ENCODE data around the gene PRKCQ.

DNA sequence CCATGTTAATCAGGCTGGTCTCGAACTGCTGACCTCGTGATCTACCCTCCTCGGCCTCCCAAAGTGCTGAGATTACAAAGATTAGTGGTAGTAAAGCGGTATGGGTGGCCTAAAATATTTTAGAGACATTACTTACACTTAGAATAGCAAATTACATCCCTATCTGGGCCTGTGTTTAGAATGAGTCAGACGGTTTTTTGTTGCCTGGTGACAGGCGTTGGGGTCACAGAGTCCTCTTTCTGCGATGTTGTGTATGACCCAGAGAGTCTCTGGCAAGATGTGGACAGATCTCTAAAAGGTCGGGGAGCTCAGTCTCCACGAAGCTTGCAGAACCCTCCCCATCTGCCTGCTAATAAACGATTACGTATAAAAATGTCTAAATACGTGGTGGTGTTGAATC is 39.6 kb upstream of the PRKCQ start:
- TF ChIP-seq, protein P1, sequence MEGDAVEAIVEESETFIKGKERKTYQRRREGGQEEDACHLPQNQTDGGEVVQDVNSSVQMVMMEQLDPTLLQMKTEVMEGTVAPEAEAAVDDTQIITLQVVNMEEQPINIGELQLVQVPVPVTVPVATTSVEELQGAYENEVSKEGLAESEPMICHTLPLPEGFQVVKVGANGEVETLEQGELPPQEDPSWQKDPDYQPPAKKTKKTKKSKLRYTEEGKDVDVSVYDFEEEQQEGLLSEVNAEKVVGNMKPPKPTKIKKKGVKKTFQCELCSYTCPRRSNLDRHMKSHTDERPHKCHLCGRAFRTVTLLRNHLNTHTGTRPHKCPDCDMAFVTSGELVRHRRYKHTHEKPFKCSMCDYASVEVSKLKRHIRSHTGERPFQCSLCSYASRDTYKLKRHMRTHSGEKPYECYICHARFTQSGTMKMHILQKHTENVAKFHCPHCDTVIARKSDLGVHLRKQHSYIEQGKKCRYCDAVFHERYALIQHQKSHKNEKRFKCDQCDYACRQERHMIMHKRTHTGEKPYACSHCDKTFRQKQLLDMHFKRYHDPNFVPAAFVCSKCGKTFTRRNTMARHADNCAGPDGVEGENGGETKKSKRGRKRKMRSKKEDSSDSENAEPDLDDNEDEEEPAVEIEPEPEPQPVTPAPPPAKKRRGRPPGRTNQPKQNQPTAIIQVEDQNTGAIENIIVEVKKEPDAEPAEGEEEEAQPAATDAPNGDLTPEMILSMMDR (IDR thresholded peaks at IDR 0.05; ENCODE audit: poor library complexity), result no peak
- TF ChIP-seq EZH2phosphoT487 (IDR thresholded peaks at IDR 0.05; ENCODE audit: low read depth, severe bottlenecking, unreplicated experiment), result no peak

Measured in hepatocyte (in vitro differentiated cells).